Fibroblast of skin of abdomen (primary cell): ENCODE measurements around the gene ETV6.

ENCODE experiments used
- DNase-seq: peaks from one replicate; pipeline ENCODE4 v3.0.0-alpha.2; 2013

ETV6 gene

DNA sequence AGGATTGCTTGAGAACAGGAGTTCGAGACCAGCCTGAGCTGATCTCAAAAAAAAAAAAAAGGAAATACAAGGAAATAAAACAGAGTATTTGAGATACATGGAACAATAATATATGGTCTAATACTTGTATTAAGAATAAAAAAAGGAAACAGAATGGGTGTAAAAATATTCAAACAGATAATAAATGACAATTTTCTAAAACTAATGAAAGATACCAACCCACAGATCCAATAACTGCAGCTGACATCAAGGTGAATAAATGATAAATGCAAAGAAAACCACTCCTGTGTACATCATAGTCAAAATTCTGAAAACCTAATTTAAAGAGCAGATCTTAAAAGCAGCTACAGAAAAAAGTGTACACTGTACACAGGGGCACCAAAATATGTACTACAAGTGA lies 4.1 kb upstream of the ETV6 start:
- DNase-seq = no peak

DNA sequence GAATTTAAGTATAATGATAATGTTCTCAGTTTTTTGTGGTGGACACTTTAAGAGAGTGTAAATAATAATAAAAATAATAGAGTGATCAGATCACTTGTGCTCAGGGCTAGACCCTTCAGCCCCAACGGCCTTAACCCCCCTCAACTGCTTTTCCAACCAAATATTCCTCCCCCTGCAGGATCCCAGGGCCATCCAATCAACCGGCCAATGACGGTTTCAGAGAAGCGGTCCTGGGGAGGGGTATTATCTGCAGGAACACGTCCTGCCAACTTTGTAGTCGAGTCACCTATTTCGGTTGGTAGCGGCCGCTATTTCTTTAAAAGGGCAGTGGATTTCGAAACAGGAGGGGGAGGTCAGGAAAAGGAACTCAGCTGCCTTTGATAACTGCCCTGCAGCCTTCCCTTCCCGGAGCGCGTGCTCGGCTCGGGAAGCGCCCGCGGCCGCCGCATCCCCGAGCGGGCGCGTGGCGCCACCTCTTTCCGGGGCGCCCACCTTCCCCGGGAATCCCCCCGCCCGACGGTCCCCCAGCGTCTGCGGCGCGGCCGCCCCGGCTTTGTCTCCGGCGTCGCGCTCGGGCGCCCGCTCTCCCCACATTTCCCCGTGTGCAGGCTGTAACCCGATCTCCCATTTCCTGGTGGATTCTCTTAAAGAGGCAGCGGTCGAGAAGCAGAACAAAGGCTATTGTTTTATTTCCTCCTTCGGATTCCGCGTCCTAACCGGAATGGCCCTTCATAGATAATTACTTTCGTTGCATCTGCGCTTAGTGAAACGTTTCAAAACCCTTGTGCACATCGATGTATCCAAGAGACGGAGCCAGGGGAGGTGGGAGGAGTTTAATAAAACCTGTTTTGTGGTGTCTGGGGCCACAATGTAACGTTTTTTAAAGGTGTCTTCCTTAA lies 711 bp upstream of the ETV6 start:
- peak; percentile 88 for DNase-seq

DNA sequence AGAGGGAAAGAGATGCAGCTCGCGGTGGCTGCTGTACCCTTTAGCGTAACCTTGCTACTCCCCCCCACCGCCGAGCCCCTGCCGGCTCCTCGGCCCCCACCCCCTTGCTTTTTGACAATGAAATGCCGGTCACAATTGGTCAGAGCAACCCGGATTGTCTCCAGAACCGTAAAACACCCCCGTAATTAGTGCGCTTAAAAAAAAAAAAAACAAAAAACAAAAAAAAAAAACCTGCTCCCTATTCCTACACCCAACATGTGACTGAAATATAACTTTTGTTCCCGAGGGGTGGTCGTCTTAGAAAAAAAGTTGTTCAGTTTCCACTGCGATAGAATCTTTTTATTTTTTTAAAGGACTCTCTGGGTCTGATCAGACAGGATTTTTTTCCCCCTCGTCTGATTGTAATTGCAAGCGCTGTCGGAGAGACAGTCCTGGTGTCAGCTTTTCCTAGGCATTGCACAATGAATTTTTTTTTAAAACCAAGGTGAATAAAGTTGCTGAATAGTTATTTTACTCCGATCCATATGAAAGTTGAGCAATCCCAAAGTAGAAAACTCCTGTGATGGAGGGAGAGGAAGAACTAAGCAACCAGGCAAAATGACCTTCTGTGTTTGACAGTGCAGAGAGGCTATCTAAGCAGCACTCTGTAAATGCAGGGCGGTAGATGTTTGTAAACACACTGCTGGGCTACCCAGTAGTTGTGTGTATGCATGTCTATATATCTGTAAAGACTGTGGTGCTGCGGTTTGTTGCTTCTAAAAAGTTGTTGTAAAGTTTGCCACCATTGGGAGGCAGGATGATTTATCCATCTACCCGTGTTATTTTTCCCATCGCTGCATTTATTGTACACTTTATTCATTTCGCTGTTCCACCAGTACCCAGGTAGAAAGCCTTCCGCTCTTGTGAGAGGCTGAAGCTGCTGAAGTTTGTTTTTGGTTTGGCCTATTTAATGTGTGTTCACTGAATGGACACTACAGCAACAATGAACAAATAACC lies 1.1 kb downstream of the ETV6 start:
- DNase-seq = peak; percentile 37

DNA sequence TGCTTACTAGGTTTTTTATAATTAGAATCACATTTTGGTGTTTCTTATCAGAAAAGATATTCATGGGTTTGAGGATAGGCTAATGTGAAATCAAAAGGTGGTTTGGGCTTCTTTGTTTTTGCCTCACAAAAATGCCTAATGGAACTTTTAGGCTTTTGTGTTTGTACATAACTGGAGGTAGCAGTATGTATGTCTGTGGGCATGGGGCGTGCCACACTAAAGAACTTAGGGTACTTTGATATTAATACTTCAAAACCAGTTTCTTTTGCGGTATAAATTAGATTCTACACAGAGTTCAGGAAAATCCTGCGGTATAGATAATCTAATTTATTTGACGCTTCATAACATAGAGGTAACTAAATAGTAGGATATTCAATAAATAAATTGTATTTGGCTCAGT lies 1.9 kb downstream of the ETV6 start:
- no peak for DNase-seq

DNA sequence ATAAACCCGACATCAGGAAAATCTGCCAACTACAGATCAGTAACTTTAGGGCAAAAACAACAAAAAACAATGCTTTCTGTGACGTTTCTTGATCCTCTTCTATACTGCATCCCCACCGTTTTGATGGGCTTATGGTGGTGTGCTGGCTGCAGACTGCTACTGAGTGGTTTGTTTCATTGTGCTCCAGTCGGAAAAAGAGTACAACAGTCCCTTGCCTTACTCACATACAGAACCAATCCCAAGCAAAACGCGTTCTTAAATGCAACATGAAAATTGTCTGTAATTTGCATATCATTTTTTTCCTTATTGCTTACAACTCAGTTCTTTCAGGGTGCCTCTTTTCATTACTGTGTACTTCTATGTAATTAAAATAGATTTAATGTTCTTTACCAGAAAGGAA lies 2.3 kb downstream of the ETV6 start:
- no peak for DNase-seq

DNA sequence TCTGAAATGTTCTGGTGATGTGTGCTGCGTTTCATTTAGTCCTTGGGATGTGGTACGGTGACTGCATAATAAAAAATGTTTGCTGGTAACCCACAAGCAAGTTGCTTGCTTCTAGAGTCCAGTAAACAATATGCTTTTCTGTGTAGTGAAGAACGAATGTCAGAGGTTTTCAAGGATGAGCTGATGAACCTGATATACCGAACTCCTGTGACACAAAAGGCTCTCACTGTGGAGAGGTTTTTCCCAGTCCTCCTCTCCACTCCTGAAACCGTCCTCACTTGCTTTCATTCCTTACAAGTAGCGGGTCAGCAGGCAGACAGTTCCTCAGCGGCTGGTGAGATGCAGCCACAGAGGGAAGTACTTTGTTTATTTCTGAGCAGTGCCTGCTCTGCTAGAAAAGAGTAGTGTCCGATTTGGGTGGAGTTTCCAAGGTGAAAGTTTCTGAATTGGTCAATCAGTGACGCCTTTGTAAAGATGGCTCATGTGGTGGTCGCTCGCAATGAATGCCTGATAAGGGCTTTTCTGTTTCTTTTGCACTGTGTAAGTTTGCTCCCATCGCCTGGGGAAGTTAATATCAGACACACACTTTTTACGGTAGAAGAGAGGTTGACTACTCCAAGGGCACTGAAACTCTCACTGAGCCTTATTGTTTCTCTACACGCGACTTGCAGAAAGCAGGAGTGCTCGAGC lies 3.0 kb downstream of the ETV6 start:
- peak; percentile 64 for DNase-seq

DNA sequence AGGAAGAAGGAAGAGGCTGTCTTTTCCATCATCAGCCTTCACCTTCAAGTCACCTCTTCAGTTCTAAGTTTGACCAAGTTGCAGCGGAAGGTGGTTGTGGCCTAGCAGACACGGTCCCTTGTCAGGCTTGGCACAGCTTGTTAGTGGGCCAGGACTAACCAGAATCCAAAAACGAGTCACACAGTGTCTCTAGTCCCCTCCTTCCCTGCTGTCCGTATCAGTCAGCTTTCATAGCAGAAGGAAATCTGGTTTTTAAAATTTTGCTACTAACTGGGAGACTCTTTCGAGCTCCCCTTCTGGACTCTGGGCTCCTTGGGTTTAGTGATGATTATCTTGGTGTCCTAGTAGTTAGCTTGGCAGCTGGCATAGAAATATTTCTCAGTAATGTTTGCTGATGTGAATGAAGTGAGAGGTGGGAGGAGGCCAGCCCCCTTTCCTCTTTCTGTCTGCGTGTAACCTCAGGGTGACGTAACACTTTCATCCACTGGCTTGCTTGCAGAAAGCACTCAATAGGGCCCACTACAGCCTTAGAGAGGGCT lies 3.8 kb downstream of the ETV6 start:
- DNase-seq = no peak

DNA sequence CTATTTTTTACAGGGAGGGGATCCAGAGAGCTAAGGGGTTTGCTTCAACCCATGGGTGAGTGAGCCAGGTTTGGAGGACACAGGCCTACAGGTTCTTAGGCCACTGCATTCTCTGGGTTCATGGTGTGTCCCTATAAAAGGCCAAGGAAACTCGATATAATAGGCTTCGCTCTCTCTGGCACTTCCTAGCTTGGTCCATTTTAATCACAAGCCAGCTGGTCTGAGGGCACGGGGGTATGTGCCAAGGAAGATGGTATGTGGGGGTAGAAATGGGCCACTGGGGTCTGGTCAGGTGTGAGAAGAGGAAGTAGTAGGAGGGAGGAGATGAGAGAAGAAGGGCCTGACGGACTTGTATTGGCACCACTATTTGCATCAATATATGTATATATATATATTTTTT lies 4.9 kb downstream of the ETV6 start:
- no peak for DNase-seq

DNA sequence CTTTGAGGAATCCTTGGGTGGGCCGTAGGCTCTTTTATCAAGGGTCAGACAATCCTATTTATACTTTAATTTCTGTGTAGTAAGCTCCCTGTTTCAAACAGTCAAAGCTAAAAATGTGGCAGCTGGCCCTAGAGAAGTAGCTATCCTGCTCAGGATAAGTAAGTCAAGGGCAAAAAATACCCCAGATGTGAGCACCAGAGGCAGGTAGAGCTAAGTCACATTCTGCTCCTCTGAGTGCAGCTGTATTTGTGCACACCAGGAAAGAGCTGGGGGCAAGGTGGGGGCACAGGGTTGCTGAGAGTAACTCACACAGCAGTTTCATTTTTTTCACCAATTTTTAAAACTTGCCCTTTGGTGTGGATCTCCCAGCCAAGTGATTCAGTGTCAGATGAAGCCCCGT lies 5.3 kb downstream of the ETV6 start:
- no peak for DNase-seq

DNA sequence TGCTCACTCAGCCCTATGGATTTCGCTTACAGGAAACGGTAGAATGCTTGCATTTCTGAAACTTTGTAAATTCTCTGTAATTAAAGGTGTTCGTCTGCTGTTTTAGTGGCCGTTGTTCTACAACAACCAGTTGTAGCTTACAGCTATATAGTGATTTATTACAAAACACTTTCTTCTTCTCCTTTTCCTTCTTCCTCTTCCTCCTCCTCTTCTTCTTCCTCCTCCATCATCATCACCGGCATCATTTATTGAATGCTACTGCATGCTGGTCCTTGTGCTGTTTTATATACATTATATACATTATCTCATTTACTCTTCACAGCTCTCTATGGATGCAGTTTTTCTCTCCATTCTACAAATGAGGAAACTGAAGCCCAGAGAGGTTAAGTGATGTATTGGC lies 6.4 kb downstream of the ETV6 start:
- DNase-seq = no peak

DNA sequence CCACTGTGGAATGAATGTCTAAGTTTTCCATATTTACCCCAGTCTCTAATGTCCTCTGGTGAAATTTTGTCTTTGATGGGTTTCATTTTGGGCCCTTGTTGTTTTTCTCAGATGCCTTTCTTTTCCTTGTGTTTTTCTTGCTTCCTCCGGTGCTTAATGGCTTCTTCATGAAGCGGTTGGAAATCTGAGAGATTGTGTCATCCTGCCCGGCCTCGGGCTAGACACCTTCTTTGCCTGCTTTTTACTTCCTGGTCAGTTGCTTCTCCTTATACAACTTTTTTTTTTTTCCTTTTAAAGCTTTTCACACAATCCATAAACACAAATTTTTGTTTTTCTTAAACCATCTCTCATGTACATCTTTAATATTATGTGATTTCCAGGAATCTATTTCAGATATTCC lies 7.1 kb downstream of the ETV6 start:
- DNase-seq = no peak

DNA sequence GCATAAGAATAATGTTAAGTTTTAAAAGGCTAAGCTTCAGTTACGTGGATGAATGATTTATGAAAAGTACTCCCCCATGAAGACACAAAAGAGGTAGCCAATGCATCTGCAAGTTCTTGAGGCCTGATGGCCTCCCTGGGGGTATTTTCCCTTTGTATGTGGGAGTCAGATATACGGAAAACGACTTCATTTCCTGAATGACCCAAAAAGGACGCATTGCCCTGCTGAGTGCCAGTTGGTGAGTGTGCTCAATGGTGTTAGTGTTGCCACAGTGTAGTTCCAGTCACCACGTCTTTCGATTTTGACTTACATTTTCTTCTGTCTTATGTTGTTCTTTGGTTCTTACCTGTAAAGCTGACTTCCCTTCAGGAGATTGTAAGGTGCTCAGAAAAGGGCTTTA lies 8.0 kb downstream of the ETV6 start:
- DNase-seq = no peak

DNA sequence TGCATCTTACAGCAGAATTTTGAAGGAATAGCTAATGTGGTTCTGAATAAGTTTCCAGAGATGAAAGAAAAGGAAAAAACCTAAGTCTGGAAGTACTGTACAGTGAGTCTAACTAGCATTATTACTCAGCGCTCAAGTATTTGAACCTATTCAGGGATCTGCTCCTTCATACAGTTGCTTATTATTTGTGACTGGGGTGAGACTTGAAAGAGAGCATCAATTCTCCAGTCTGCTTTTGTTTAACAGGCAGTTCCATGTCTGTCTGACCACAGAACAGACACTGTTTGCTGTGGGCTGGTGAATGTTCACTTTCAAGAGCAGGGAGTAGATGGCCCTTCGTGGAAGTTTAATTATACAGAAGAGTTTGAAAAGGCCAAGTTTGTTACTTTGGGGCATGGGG lies 9.3 kb downstream of the ETV6 start:
- peak; percentile 94 for DNase-seq

DNA sequence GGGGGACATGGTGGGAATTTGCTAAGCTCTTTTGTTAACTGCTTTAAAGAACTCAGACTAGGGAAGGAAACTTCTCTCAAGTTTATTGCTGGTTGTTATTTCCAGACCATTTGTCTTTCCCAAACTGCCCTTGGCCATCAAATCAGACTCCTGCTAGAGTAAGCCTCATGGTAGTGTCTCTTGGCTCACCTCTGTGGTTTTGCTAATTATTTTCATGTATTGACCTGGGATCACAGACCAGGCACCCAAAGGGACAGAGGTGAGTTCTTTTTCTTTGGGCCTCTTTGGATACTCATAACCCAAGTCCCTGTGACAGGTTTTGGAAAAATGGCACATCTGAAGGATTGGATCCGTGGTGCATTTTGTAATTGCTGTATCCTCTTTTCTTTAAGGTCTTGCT lies 11.2 kb downstream of the ETV6 start:
- DNase-seq = no peak

DNA sequence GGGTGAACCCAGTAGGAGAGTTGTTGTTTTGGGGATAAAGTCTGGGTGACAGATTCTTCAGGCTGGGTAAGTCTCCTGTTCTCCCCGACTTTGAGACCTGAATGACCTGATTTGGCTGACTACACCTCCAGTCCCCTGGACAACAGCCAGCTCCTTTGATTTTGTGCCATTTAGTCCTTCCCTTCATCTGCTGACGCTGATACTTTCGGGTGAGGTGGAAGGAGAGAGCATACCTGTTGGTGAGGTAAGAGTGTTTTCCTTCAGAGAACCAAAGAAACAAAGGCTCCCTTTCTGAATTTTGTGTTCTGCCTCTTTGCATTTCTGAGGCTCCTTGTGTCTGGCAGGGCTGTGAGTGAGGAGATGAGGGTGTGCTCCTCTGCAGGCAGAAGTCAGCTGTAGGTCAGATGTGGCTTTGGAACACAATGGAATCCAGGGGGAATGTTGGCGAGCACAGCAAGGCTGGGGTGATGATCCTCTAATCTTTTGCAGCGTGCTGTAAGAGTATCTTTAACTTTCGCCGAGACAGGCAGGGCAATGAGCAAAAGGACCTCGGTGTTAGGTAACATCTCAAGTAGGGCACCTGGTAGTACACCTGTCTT lies 12.1 kb downstream of the ETV6 start:
- DNase-seq = peak; percentile 60

DNA sequence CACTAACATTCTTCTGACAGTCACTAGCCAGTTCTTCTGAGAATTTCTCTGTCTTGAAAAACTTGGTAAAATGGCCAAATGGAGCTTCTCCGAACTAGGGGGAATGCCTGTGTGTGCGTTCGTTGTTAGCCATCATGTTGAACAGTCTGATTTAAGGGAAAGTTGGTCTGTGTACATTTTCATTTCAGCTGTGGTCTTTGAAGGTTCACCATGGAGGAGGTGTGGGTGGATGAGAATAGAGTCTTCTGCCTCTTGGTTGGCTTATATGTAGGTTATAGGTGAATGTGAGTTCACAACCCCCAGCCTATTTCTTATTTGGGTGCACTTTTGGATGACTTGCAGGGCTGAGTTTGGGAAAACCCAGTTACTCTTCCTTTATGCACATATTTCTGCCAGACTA lies 12.9 kb downstream of the ETV6 start:
- DNase-seq = no peak

DNA sequence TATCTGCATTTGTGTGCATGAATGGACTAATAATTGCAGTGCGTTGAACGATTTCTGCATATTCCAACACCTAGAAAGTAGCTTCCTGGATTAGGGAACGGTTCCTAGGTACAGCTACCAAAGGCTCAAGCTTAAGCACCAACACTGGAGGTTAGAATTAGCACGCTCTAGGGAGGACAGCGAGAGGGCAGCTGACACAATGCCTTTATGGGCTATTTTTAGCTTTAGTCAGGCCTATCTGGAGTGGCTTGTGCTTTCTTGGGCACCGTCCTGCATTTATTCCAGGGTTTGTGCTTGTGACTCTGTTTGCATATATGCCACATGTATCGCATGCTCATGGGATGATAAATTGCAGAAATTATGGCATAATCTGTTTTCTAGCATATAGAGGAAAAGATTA lies 13.7 kb downstream of the ETV6 start:
- DNase-seq = no peak

DNA sequence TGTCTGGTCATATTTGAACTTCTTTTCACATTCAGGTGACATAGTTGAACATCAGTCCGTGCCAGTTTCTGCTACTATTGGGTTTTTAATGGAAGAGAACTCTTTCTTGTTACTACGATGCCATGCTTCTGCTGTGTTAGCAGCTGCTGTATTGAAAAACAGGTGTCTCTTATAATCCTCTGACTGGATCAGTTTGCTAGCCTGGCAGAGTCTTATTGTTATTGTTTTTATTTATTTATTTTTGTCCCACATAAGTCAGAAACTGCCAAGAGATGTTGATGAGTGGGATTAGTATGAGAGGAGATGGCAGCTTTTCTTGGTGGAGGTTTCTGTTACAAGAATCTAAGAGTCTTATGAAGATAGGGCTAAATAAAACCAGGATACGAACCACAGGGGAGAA lies 14.6 kb downstream of the ETV6 start:
- no peak for DNase-seq

DNA sequence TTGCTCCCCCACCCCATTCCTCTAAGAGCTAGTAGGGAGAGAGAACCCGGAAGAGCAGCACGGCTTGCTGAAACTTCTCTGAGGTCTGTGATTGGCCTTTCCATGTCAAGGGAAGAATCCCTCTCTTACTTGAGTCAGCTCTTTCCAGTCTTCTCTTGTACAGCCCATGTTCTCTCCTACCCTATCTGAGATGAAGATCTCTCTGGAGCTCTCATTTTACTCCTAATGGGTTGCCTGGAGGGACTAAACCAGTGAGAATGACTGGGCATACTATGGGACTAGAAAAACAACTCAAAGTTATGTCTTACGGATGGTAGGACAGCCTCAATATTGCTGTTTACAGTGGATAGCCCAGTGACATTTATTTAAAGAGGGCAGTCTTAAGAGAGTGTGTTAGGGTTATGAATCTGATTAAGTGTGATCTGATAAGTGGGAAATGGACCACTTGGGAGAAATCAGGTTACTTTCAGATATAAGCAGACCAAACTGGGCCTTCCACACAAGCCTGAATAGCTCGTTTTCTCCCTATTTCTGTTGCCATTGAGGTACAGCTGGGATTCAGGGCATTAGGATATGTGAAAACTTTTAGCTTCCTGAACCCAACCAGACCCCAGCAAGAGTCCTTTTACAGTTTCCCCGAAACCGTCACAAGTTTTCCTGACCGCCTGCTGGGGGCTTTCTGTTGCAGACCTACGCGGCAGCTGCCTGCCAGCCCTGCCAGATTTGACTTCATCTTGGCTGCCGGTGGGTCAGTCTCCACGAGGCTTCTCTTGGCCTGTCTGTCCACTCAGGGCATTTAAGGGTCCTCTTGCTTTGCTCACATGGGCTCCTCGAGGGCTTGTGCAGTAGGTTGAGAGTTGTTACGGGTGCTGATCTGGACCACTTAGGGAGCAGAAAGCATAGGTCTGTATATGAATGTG lies 16.9 kb downstream of the ETV6 start:
- DNase-seq = no peak

DNA sequence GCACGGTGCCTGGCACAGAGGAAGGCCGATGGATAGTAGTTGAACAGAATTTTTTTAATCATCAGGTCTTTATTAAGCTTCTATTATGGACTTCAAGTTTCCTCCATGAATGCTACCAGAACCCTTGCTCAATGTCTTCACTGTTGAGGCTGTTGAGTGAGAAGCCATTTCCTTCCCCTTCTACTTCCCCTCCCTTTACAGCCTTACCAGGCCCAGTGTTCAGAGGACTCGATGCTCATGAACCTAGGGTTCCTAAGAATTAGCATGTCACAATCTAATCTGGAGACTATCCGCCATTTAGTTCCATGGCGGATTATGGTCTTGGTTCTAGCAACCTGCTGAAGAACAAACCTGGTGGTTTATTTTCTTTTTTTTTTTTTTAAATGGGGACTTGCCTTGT lies 17.7 kb downstream of the ETV6 start:
- no peak for DNase-seq

DNA sequence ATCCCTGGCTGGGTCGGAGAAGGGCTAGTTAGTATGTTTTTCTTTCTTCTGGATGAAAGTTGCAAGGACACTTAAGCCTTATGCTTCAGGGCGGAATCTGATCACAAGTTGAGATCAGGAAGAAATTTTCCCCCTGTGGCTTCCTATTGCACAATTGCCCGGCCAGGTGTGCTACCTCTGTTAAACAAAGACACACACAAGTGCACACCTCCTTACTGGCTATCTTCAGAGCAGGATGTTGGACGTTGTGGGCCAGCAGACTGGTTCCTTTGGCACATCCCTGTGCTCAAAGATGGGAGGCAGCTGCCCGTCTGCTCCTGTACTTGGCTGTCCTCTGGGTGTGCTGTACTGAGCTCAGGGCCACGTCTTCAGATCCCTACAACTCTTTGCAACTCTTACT lies 19.1 kb downstream of the ETV6 start:
- DNase-seq = no peak
